HEK293 (cell line): ENCODE measurements around the gene TMEM39B.

ENCODE experiments used
- CTCF ChIA-PET: fragments of 350-600 bp; formaldehyde crosslinking; extraction: SDS; loops from one replicate; lab custom pipeline; 2021; ENCODE audit warnings: antibody characterized with exemption; lab: Yijun Ruan, JAX
- POLR2A ChIA-PET: fragments of 300-600 bp; formaldehyde crosslinking; extraction: SDS; loops from one replicate; lab custom pipeline; 2020; ENCODE audit warnings: antibody characterized with exemption, inconsistent platforms; lab: Yijun Ruan, JAX
- H3K27ac ChIP-seq: fragments of 200-500 bp; sonication (Bioruptor generic); 2 replicates; pipeline ENCODE4 v1.5.1; 2014; ENCODE audit warnings: low read depth, low read length, control low read depth, inconsistent platforms; ENCODE audit errors: extremely low read depth
- H3K36me3 ChIP-seq, 2 experiments: fragments of 200-500 bp in 1 of 2; sonication (Bioruptor generic) in 1 of 2; 1 replicate in 1 of 2; 2 replicates in 1 of 2; pipeline ENCODE4 v1.5.1; 2014 to 2017; ENCODE audit warnings: inconsistent platforms in 2 of 2, low read length in 2 of 2; ENCODE audit not compliant: control insufficient read depth in 2 of 2, insufficient read depth in 1 of 2
- H3K4me1 ChIP-seq: fragments of 200-500 bp; sonication (Bioruptor generic); 2 replicates; pipeline ENCODE4 v1.5.1; 2014; ENCODE audit warnings: mild to moderate bottlenecking, low read length, inconsistent platforms; ENCODE audit not compliant: control insufficient read depth, insufficient read depth
- H3K4me3 ChIP-seq: 2 replicates; pipeline ENCODE4 v1.5.1; 2011; ENCODE audit warnings: low read depth, mild to moderate bottlenecking, control low read depth, low read length, moderate library complexity
- H3K9me3 ChIP-seq: fragments of 200-500 bp; sonication (Bioruptor generic); 2 replicates; pipeline ENCODE4 v1.5.1; 2014; ENCODE audit warnings: low read depth, low read length, inconsistent platforms; ENCODE audit not compliant: control insufficient read depth, insufficient read depth
- EGR2 ChIP-seq: fragments of 450-650 bp; formaldehyde crosslinking; IDR thresholded peaks from 2 replicates; pipeline ENCODE4 v1.5.1; 2016; ENCODE audit warnings: low read depth, missing biosample characterization, missing genetic modification characterization
- KLF7 ChIP-seq: fragments of 450-650 bp; formaldehyde crosslinking; IDR thresholded peaks from 2 replicates; pipeline ENCODE4 v1.5.1; 2016; ENCODE audit warnings: missing biosample characterization, missing genetic modification characterization, borderline replicate concordance
- SP2 ChIP-seq: fragments of 450-650 bp; formaldehyde crosslinking; IDR thresholded peaks from 2 replicates; pipeline ENCODE4 v1.5.1; 2016; ENCODE audit warnings: missing biosample characterization, missing genetic modification characterization
- SP7 ChIP-seq: fragments of 450-650 bp; formaldehyde crosslinking; IDR thresholded peaks from 2 replicates; pipeline ENCODE4 v1.5.1; 2016; ENCODE audit warnings: missing biosample characterization, missing genetic modification characterization
- ZBTB48 ChIP-seq: fragments of 450-650 bp; formaldehyde crosslinking; IDR thresholded peaks from 2 replicates; pipeline ENCODE4 v1.5.1; 2016; ENCODE audit warnings: missing biosample characterization, missing genetic modification characterization
- ZBTB7A ChIP-seq: fragments of 450-650 bp; formaldehyde crosslinking; IDR thresholded peaks from 2 replicates; pipeline ENCODE4 v1.5.1; 2016; ENCODE audit warnings: low read depth, missing biosample characterization, missing genetic modification characterization
- ZFP3 ChIP-seq: fragments of 450-650 bp; formaldehyde crosslinking; IDR thresholded peaks from 2 replicates; pipeline ENCODE4 v1.5.1; 2016; ENCODE audit warnings: low read depth, missing biosample characterization, missing genetic modification characterization
- ZFP37 ChIP-seq: fragments of 450-650 bp; formaldehyde crosslinking; IDR thresholded peaks from 2 replicates; pipeline ENCODE4 v1.5.1; 2016; ENCODE audit warnings: missing biosample characterization, missing genetic modification characterization
- ZNF114 ChIP-seq: fragments of 450-650 bp; formaldehyde crosslinking; IDR thresholded peaks from 2 replicates; pipeline ENCODE4 v1.5.0; 2017; ENCODE audit warnings: missing biosample characterization, missing genetic modification characterization
- ZNF175 ChIP-seq: fragments of 450-650 bp; formaldehyde crosslinking; IDR thresholded peaks from 2 replicates; pipeline ENCODE4 v1.5.1; 2016; ENCODE audit warnings: missing biosample characterization, missing genetic modification characterization
- ZNF202 ChIP-seq: fragments of 450-650 bp; formaldehyde crosslinking; IDR thresholded peaks from 2 replicates; pipeline ENCODE4 v1.5.1; 2016; ENCODE audit warnings: missing biosample characterization, missing genetic modification characterization, borderline replicate concordance
- ZNF23 ChIP-seq: fragments of 450-650 bp; formaldehyde crosslinking; IDR thresholded peaks from 2 replicates; pipeline ENCODE4 v1.5.1; 2016; ENCODE audit warnings: missing biosample characterization, missing genetic modification characterization, borderline replicate concordance
- ZNF274 ChIP-seq, 2 experiments: fragments of 200-500 bp in 1 of 2; fragments of 450-650 bp in 1 of 2; sonication (Bioruptor generic) in 1 of 2; formaldehyde crosslinking in 1 of 2; IDR thresholded peaks; 2 replicates each; pipeline versions ENCODE4 v1.5.1 to v1.6.1; 2014 to 2016; ENCODE audit warnings: borderline replicate concordance in 1 of 2, inconsistent platforms in 1 of 2, low read length in 1 of 2, missing biosample characterization in 1 of 2, missing genetic modification characterization in 1 of 2
- ZNF350 ChIP-seq: fragments of 450-650 bp; formaldehyde crosslinking; IDR thresholded peaks from 2 replicates; pipeline ENCODE4 v1.5.0; 2017; ENCODE audit warnings: missing biosample characterization, mild to moderate bottlenecking, missing genetic modification characterization
- ZNF394 ChIP-seq: fragments of 450-650 bp; formaldehyde crosslinking; IDR thresholded peaks from 2 replicates; pipeline ENCODE4 v1.5.1; 2016; ENCODE audit warnings: missing biosample characterization, missing genetic modification characterization, mild to moderate bottlenecking, moderate library complexity, borderline replicate concordance
- ZNF426 ChIP-seq: fragments of 450-650 bp; formaldehyde crosslinking; IDR thresholded peaks from 2 replicates; pipeline ENCODE4 v1.5.1; 2017; ENCODE audit warnings: missing biosample characterization, missing genetic modification characterization, mild to moderate bottlenecking, inconsistent platforms, moderate library complexity
- ZNF501 ChIP-seq: fragments of 450-650 bp; formaldehyde crosslinking; IDR thresholded peaks from 2 replicates; pipeline ENCODE4 v1.5.1; 2016; ENCODE audit warnings: missing biosample characterization, missing genetic modification characterization
- ZNF544 ChIP-seq: fragments of 450-650 bp; formaldehyde crosslinking; IDR thresholded peaks from 2 replicates; pipeline ENCODE4 v1.5.0; 2017; ENCODE audit warnings: missing biosample characterization, missing genetic modification characterization
- ZNF549 ChIP-seq: fragments of 450-650 bp; IDR thresholded peaks from 2 replicates; pipeline ENCODE4 v1.5.1; 2018; ENCODE audit warnings: missing biosample characterization, missing genetic modification characterization, mild to moderate bottlenecking, inconsistent platforms, moderate library complexity
- ZNF560 ChIP-seq: fragments of 450-650 bp; formaldehyde crosslinking; IDR thresholded peaks from 2 replicates; pipeline ENCODE4 v1.5.1; 2017; ENCODE audit warnings: missing biosample characterization, missing genetic modification characterization, borderline replicate concordance
- ZNF76 ChIP-seq: fragments of 450-650 bp; formaldehyde crosslinking; IDR thresholded peaks from 2 replicates; pipeline ENCODE4; 2016; ENCODE audit warnings: low read depth, missing biosample characterization, missing genetic modification characterization, borderline replicate concordance
- ZNF830 ChIP-seq: fragments of 450-650 bp; IDR thresholded peaks from 2 replicates; pipeline ENCODE4 v1.5.0; 2018; ENCODE audit warnings: missing biosample characterization, missing genetic modification characterization, low read depth, mild to moderate bottlenecking, moderate library complexity
- ZSCAN23 ChIP-seq: fragments of 450-650 bp; formaldehyde crosslinking; IDR thresholded peaks from 2 replicates; pipeline ENCODE4 v1.5.1; 2016; ENCODE audit warnings: missing biosample characterization, missing genetic modification characterization
- TF ChIP-seq, protein P1 (sequence below): fragments of 450-650 bp; formaldehyde crosslinking; IDR thresholded peaks from 2 replicates; pipeline ENCODE4 v1.5.1; 2016; ENCODE audit warnings: missing biosample characterization, missing genetic modification characterization
- TF ChIP-seq, protein P2 (sequence below): fragments of 450-650 bp; formaldehyde crosslinking; IDR thresholded peaks from 2 replicates; pipeline ENCODE4 v1.5.0; 2017; ENCODE audit warnings: missing biosample characterization, missing genetic modification characterization, borderline replicate concordance

TMEM39B gene

DNA sequence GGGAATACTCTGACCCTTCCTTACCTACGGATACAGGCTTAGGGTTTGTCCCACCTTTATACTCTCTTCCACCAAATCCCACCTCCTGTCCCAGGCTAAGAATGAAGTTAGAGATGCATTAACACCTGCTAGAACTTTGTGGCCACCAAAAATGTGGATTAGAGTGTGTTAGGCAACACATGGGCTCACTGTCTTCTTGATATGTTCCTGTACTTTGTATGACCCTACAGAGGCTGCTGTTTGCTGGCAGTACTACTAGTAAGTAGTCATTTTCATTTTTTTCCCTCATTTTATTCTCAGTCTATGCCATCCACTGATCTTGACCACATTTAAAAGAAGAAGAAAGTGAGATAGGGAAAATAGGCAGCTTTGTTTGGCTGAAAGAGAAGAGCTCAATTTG lies 21.0 kb upstream of the TMEM39B start (continued):
- TF ChIP-seq, protein P1, sequence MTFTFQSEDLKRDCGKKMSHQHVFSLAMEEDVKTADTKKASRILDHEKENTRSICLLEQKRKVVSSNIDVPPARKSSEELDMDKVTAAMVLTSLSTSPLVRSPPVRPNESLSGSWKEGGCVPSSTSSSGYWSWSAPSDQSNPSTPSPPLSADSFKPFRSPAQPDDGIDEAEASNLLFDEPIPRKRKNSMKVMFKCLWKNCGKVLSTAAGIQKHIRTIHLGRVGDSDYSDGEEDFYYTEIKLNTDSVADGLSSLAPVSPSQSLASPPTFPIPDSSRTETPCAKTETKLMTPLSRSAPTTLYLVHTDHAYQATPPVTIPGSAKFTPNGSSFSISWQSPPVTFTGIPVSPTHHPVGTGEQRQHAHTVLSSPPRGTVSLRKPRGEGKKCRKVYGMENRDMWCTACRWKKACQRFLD, result no peak
- no peak for TF ChIP-seq ZNF76 (tag by site-specific recombination)
- TF ChIP-seq, all 188 proteins: peak for 0

DNA sequence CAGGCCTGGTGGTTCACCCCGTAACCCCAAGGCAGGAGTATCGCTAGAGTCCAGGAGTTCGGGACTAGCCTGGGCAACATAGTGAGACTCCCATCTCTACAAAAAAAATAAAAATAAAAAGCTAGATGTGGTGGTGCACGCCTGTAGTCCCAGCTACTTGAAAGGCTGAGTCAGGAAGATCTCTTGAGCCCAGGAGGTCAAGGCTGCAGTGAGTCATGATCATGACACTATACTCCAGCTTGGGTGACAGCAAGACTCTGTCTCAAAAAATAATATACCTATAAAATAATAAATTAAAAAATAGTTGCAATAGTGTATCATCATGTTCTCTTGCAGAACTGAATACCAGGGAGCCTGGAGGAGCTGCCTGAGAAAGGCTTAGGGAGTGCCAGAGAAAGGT lies 19.9 kb upstream of the TMEM39B start:
- peaks cover 57 to 77% of the 10 kb centered on the region in 2 experiments for H3K36me3 ChIP-seq
- TF ChIP-seq EGR2 (tag by site-specific recombination) (no peak), ZSCAN23 (tag by site-specific recombination) (no peak), ZBTB48 (tag by site-specific recombination) (no peak), SP7 (tag by site-specific recombination) (no peak), ZNF560 (no peak), ZBTB7A (tag by site-specific recombination) (no peak)
- no peaks in the 10 kb centered on the region for H3K4me1 ChIP-seq
- CTCF ChIA-PET, result interaction anchor here (0.9 to 1.4 kb wide), 3 partner anchors 10 to 16 kb away, joined by 3 to 4 read pairs (median 3); no protein-coding TSS in a partner anchor
- no peaks in the 10 kb centered on the region for H3K9me3 ChIP-seq
- POLR2A ChIA-PET, result no interaction called here
- no peak overlapping the region for H3K27ac ChIP-seq
- no peak overlapping the region for H3K4me3 ChIP-seq

DNA sequence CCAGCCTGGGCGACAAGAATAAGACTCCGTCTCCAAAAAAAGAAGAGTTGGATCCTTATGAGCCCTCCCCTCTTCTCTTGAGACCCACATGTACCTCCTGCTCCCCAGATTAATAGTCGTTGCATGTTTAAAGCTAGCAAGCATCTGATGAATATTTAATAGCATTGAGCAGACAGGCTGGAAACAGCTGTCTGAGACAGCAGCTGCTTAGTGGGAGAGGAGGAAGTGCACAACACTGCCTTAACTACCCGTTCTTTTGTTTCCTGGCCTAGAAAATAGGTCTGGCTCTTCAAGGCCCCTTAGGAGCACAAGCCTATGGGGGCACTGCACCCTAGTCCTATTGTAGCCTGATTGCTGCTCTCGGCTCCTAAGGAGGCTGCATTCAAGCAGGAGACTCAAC lies 17.3 kb upstream of the TMEM39B start:
- CTCF ChIA-PET, result interaction anchor here (0.8 kb wide), 1 partner anchor 8 kb away, joined by 3 read pairs; no protein-coding TSS in a partner anchor
- H3K4me3 ChIP-seq, result no peak overlapping the region
- POLR2A ChIA-PET, result interaction anchor here (0.6 to 1.0 kb wide), 3 partner anchors 17 to 111 kb away, joined by 3 to 5 read pairs (median 3); partner anchors contain the start of gene TMEM39B
- no peaks in the 10 kb centered on the region for H3K9me3 ChIP-seq
- H3K27ac ChIP-seq, result no peak overlapping the region
- no peaks in the 10 kb centered on the region for H3K4me1 ChIP-seq
- H3K36me3 ChIP-seq, result peaks cover 50 to 93% of the 10 kb centered on the region in 2 experiments
- TF ChIP-seq ZNF549 (tag by site-specific recombination) (no peak), ZNF394 (tag by site-specific recombination) (no peak), ZFP37 (no peak), ZNF202 (no peak), ZNF175 (tag by site-specific recombination) (no peak), ZNF350 (tag by site-specific recombination) (no peak), ZNF544 (tag by site-specific recombination) (no peak), ZFP3 (tag by site-specific recombination) (no peak), ZNF114 (tag by site-specific recombination) (no peak), ZNF830 (no peak), ZNF274 (IDR thresholded peaks at IDR 0.05; ENCODE audit: low read length) (no peak), ZNF274 (tag by site-specific recombination; IDR thresholded peaks at IDR 0.05; ENCODE audit: borderline replicate concordance) (no peak), ZNF501 (tag by site-specific recombination) (no peak), ZNF426 (tag by site-specific recombination) (no peak), ZNF23 (tag by site-specific recombination) (no peak), KLF7 (tag by site-specific recombination) (no peak), SP2 (tag by site-specific recombination) (no peak)
- TF ChIP-seq, protein P2, sequence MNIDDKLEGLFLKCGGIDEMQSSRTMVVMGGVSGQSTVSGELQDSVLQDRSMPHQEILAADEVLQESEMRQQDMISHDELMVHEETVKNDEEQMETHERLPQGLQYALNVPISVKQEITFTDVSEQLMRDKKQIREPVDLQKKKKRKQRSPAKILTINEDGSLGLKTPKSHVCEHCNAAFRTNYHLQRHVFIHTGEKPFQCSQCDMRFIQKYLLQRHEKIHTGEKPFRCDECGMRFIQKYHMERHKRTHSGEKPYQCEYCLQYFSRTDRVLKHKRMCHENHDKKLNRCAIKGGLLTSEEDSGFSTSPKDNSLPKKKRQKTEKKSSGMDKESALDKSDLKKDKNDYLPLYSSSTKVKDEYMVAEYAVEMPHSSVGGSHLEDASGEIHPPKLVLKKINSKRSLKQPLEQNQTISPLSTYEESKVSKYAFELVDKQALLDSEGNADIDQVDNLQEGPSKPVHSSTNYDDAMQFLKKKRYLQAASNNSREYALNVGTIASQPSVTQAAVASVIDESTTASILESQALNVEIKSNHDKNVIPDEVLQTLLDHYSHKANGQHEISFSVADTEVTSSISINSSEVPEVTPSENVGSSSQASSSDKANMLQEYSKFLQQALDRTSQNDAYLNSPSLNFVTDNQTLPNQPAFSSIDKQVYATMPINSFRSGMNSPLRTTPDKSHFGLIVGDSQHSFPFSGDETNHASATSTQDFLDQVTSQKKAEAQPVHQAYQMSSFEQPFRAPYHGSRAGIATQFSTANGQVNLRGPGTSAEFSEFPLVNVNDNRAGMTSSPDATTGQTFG, result no peak
- TF ChIP-seq, all 188 proteins: peak for 0
